NCI-H2107 treated with DMSO at 0.1 percent for 48 hours (cell line): ENCODE results near the gene CMPK2.

ENCODE experiments used
- DNase-seq: peaks from one replicate; lab custom pipeline; 2025; ENCODE audit not compliant: unreplicated experiment; lab: John Stamatoyannopoulos, UW

The CMPK2 gene

DNA sequence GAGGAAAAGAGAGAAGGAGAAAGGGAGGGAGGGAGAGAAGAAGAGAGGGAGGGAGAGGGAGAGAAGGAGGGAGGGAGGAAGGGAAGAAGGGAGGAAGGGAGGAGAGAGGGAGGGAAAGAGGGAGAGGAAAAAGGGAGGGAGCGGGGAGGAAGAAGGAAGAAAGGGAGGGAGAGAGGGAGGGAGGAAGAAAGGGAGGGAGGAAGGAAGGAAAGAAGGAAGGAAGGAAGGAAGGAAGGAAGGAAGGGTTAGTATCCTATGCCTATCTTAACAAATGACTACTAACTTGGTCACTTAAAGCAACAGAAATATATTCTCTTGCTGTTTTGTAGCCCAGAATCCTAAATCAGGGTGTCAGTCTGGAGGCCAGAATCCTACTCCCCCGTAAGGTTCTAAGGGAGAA lies 52.1 kb downstream of the CMPK2 start:
- DNase-seq: no peak

- no peak for DNase-seq
Observed at GRCh38 chr2:6812857-6813530, 52.7 kb downstream of the CMPK2 start.

DNA sequence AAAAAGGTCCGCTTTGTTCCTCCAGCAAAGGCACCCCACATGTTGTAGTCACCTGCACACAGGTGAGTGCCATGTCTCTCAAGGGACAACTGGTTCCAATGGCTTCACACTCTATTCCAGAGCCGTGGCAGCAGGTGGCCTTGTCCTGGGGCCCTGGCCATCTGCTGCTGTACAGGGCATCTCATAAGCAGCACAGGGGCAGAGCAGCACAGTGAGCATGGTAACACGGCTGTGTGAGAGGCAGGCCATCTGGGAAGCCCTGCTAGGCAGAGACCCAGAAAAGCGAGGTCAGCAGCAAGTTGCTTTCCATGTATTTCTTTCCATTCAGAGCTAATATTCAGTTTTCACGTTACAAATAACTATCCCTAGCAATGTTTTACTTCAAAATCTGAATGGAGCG lies 54.7 kb downstream of the CMPK2 start:
- DNase-seq: no peak

DNA sequence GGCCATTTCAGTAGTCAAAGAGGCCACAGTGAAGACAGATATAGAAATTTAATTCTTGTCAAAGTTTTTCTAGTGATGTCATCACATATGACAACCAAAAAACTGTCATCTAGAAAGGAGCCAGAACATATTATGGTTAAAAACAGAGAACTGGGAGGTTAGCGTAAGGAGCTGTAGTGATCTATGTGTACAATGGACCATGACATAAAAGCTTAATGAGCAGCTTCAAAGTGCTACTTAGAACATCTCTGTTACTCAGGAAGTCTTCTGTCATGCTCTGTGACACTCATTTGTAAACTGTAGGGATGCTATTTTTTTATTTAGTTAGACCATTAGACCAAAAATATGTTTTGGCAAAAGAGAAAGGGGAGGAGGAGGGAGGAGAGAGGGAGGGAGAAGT lies 57.3 kb downstream of the CMPK2 start:
- DNase-seq: no peak

DNA sequence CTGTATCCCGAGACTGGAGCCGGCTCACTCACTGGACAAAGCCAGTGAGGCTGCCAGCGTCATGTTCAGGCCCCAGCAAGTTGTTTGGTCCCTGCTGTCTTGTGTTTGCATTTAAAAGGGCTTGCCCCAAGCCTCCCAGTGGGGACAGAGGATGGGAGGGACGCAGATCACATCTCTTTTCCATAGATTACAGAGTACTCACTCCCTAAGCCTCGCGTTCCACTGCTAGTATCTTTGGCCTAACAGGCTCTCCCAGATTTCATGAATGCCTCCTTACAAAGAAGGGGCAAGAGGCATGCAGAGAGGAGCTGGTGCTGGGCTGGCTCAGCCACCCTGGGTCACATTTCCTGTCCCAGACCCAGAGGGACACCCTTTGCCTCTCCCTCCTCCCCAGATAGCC lies 59.1 kb downstream of the CMPK2 start:
- no peak for DNase-seq

- no peak for DNase-seq
Observed at GRCh38 chr2:6800553-6800952, 65.2 kb downstream of the CMPK2 start.
